Measurements from ENCODE around the gene PILRA.
A peak's percentile ranks its signal among the peaks of the same experiment; 100 is the strongest.
"Not testable (repeated sequence)": the region's sequence is repeated elsewhere in the genome, so short reads cannot be mapped to it uniquely, and the experiment has no call there.

Gene PILRA

DNA sequence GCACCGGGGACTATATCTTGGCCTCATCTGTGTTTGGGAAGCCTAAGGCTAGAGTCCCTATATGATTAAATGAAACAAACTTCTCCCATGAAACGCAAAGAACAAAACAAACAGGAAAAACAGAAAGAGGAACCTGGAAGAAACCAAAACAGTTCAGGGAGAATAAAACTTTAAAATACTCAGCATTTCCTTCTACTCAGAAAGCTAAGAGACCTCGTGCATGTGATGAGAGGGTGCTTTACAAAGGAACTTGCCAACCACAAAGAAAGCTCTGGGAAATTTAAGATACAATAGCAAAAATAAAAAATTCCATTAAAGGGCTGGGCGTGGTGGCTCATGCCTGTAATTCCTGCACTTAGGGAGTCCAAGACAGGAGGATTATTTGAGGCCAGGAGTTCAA lies 6.9 kb downstream of the PILRA start:
- peak; percentile 75 for DNase-seq (ENCODE audit: low spot score)

DNA sequence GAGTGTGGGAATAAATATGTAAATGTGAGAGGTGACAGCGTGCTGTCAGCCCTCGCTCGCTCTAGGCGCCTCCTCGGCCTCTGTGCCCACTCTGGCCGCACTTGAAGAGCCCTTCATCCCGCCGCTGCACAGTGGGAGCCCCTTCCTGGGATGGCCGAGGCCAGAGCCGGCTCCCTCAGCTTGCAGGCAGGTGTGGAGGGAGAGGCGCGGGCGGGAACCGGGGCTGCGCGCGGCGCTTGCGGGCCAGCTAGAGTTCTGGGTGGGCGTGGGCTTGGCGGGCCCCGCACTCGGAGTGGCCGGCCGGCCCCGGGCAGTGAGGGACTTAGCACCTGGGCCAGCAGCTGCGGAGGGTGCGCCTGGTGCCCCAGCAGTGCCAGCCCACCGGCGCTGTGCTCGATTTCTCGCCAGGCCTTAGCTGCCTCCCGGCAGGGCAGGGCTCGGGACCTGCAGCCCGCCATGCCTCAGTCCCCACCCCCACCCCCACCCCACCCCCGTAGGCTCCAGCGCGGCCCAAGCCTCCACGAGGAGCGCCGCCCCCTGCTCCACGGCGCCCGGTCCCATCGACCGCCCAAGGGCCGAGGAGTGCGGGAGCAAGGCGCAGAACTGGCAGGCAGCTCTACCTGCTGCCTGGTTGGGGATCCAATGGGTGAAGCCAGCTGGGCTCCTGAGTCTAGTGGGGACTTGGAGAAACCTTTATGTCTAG lies 8.4 kb downstream of the PILRA start:
- DNase-seq (ENCODE audit: low spot score) = not testable (repeated sequence)

DNA sequence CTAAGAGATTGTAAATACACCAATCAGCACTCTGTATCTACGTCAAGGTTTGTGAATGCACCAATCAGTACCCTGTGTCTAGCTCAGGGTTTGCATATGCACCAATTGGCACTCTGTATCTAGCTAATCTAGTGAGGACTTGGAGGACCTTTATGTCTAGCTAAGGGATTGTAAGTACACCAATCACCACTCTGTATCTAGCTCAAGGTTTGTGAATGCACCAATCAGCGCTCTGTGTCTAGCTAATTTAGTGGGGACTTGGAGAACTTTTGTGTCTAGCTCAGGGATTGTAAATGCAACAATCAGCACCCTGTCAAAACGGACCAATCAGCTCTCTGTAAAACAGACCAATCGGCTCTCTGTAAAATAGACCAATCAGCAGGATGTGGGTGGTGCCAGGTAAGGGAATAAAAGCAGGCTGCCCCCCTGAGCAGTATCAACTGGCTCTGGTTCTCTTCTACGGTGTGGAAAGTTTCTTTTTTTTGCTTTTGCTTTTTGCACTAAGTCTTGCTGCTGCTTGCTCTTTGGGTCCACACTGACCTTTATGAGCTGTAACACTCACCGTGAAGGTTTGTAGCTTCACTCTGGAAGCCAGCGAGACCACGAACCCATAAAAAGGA lies 9.1 kb downstream of the PILRA start:
- not testable (repeated sequence) for DNase-seq (ENCODE audit: low spot score)

DNA sequence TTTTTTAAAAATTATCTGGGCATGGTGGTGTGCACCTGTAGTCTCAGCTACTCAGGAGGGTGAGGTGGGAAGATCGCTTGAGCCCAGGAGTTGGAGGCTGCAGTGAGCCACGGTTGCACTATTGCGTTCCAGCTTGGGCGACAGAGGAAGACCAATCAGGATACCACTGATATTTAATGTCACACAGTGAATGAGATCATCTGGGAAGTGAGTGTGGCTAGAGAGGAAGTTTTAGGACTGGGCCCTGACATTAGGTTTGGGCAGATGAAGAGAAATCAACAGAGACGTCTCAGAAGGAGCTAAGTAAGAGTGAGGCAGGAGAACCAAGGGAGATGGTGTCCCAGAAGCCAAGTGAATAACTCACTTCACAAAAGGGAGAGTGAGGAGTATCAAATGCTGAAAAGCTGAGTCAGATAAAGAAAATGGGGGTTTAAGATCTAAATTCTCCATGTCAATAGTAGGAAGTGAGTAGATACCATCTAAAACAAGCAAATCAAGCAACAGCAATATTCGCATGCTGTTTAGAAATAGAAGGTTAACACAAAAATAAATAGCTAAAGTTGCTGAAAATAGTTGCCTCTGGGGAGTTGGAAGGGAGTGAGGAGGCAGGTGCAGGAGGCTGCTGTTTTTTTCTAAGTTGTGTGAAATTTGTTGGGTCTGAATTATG lies 11.5 kb downstream of the PILRA start:
- no peak for DNase-seq (ENCODE audit: low spot score)

GRCh38 chr7:100386940-100387339 lies 13.7 kb downstream of the PILRA start:
- DNase-seq (ENCODE audit: low spot score) = no peak

DNA sequence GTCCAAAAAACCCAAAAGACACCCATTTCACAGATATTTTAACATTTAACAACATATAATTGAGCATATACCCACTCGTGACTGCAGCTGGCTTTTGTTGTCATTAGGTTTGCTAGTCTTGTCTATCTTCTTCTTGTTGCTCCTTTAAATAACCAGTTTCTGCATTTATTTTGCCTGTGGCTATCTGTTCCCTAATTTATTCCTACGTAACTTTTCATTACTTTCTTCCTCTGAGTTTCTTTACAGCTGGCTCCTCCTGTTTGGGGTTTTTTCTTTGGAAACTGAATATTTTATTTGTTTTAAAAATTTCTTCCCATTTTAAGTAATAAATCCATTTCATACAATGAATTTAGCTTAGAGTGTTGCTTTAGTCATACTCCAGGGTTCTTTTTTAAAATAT lies 14.4 kb downstream of the PILRA start:
- DNase-seq (ENCODE audit: low spot score) = no peak

GRCh38 chr7:100389437-100390088 lies 16.3 kb downstream of the PILRA start:
- no peak for DNase-seq (ENCODE audit: low spot score)

- DNase-seq (ENCODE audit: low spot score) = no peak
Observed at GRCh38 chr7:100390286-100391009, 17.2 kb downstream of the PILRA start.

- no peak for DNase-seq (ENCODE audit: low spot score)
Observed at GRCh38 chr7:100393233-100393905, 20.1 kb downstream of the PILRA start.

- DNase-seq (ENCODE audit: low spot score) = no peak
Observed at GRCh38 chr7:100394077-100394476, 20.8 kb downstream of the PILRA start.

- no peak for DNase-seq (ENCODE audit: low spot score)
Observed at GRCh38 chr7:100396421-100396982, 23.2 kb downstream of the PILRA start.

GRCh38 chr7:100397315-100398081 lies 24.2 kb downstream of the PILRA start:
- no peak for DNase-seq (ENCODE audit: low spot score)

DNA sequence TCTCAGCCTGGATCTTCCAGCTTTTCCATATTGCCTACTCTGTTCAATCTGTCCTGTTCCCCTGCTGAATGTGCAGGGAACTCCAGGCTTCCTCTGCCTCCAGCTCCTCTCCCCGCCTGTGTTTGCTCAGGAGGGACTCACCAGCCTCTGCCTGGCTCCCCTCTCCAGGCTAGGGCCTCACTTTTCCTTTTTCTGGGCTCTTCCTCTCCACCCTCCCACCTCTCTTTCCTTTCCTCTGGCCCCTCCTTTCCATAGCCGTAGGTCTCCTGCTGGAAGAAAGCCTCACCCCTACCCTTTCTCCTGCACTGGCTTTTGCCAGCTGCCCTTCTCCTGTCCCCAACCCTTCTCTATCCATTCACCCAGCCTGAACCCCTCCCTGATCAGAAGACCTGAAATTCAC lies 25.0 kb downstream of the PILRA start:
- DNase-seq (ENCODE audit: low spot score) = no peak

- DNase-seq (ENCODE audit: low spot score) = no peak
Observed at GRCh38 chr7:100400041-100400440, 26.8 kb downstream of the PILRA start.

GRCh38 chr7:100400656-100401055 lies 27.4 kb downstream of the PILRA start:
- no peak for DNase-seq (ENCODE audit: low spot score)

DNA sequence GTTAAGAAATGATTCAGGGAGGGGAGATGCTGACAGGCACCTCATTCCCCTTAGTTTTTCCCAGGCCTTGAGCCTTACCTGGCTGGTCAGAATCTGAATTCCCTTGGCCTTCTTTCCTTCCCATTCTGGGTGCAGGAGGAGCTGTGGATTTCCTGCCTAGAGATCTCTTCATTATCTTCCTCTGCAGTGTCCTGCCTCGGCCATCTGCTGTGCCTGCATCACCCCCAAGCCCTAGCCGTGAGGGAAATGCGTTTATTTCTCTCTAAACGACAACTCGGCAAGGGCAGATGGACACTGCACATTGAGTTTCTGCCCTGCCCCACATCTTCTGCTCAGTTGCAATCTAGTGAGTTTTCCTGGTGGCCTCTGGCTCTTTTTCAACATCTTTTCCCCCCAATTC lies 28.5 kb downstream of the PILRA start:
- DNase-seq (ENCODE audit: low spot score) = no peak

DNA sequence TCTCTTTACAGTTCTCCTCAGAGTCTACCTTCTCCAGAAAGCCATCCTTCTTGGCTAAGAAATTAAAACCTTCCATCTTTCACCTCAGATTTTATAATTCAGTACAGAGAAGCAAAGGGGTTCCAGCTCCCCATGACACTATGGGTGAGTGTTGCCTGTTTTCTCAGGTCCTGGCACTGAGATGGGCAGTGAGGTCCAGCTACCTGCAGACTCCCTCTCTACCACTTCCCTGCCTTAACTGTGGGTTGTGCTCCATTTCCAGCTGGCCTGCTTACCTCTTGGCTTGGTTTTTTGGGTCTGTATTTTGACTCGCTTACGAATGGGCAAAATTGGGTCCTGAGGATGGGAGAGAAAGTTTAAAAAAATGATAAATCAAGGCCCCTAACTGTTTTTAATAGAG lies 29.0 kb downstream of the PILRA start:
- DNase-seq (ENCODE audit: low spot score) = no peak

- no peak for DNase-seq (ENCODE audit: low spot score)
Observed at GRCh38 chr7:100406767-100407166, 33.5 kb downstream of the PILRA start.

DNA sequence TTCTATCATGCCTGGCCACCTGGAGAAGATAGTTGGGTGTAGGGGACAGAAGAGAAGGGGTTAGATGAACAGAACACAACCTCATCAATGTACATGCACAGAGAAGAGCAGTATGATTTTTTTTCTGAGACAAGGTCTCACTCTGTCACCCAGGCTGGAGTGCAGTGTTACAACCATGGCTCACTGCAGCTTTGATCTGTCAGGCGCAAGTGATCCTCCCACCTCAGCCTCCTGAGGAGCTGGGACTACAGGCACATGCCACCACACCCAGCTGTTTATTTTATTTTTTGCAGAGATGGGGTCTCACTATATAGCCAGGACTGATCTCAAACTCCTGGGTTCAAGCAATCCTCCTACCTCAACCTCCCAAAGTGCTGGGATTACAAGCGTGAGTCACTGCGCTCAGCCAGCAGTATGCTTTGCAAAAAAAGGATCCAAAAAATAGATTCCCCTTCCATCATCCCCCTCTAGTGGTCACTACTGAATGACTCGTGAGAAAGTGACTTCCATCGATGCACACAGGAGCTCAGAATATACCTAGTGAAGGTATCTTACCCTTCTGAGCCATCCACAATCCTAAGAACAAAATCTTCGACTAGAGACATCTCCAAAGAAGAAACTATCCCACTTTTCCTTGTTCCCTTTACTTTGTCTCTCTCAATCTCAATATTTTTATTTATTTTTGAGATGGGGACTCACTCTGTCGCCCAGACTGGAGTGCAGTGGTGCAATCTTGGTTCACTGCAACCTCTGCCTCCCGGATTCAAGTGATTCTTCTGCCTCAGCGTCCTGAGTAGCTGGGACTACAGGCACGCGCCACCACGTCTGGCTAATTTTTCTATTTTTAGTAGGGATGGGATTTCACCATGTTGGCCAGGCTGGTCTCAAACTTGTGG lies 34.2 kb downstream of the PILRA start:
- peak; percentile 59 for DNase-seq (ENCODE audit: low spot score)
